Lower leg skin (tissue), 4 donors: ENCODE data around the gene METTL22. TPM values are rescaled to one million over a fixed set of nuclear protein-coding genes. Genes with fewer than 3 reads are reported as not detected.

Experiments used
- DNase-seq, 2 donors: peaks; one replicate each; pipeline ENCODE4 v3.0.0-alpha.2; 2019; ENCODE audit warnings: low spot score in 2 of 2
- H3K4me3 ChIP-seq: fragments of 200-600 bp; sonication (generic); 2 replicates; pipeline ENCODE4 v1.5.1; 2017; ENCODE audit warnings: mild to moderate bottlenecking, low read depth; ENCODE audit not compliant: poor library complexity, severe bottlenecking
- POLR2A ChIP-seq, 2 donors: fragments of 450-650 bp; IDR thresholded peaks; one replicate each; pipeline ENCODE4 v1.6.1; 2016 to 2017; ENCODE audit warnings: antibody characterized with exemption in 2 of 2, mild to moderate bottlenecking in 1 of 2, moderate library complexity in 1 of 2
- WGBS, 2 donors: methylation state at CpG; one replicate each; pipeline ENCODE4 v1.1.5; 2018; 5-methylcytosine and 5-hydroxymethylcytosine counted together
- intact Hi-C: fragments of 100-400 bp; cut with DNase I; formaldehyde crosslinking; loops from one replicate; pipeline ENCODE4 v1.15.0; 2023; ENCODE audit warnings: low total_unique reads
- total RNA-seq, 4 donors: library from RNA; depleted of rRNA; stranded (reverse); fragments of >200 nt; gene quantifications; one replicate each; pipeline ENCODE4 v1.1.0, GENCODE V29; 2016
- TF ChIP-seq, protein P1 (sequence below), 3 donors: fragments of 450-650 bp; IDR thresholded peaks; one replicate each; pipeline ENCODE4 v1.5.1; 2016; ENCODE audit warnings: antibody characterized with exemption in 3 of 3, mild to moderate bottlenecking in 3 of 3, moderate library complexity in 2 of 3

METTL22 gene, protein sequence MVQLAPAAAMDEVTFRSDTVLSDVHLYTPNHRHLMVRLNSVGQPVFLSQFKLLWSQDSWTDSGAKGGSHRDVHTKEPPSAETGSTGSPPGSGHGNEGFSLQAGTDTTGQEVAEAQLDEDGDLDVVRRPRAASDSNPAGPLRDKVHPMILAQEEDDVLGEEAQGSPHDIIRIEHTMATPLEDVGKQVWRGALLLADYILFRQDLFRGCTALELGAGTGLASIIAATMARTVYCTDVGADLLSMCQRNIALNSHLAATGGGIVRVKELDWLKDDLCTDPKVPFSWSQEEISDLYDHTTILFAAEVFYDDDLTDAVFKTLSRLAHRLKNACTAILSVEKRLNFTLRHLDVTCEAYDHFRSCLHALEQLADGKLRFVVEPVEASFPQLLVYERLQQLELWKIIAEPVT
- 10 to 100 TPM; 12.9 to 49.0 (median 21.1) TPM for total RNA-seq

DNA sequence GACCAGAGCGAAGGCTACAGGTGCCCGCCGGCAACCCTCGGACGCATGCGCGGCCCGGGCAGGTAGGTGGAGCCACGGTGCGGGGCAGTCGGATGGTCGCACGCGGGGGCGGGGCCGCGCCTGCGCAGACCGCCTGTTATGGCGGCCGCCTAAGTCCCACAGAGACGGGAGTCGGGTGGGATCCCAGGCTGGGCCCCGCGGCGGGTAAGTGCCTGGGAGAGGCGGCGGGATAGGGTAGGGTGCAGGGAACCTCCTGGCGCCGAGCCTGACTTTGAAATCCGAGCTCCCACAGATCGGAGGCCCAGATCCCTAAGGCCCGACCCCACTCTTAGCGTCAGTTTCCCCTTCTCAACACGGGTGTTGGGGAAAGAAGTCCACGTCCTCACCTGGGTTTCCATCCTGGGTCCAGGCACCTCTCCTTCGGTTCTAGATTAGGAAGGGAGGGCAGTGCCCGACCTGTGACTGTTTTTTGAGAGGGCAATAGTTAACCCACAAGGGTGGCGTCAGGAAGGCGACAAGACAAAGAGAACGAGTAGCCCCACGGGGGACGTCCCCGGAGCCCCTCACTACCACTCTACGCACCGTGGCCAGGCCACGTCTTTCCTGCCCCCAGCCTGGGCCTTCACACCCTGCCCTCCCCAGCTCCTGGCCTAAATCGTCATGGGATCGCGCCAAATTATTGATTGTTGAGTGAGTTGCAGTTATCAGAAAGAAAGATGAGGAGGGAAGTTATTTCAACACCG lies at the start of gene METTL22:
METTL22 (plus strand) TSS at position 127 of the 743 bp plus-strand sequence. CDS start 3,968 bp downstream, outside the sequence.
- peak; percentile 78 to 97 for DNase-seq
- intact Hi-C loops, result no loop called here
- TF ChIP-seq POLR2A (IDR thresholded peaks at IDR 0.05), result peak in 1 of 2 donors; percentile 28
- TF ChIP-seq, protein P1, sequence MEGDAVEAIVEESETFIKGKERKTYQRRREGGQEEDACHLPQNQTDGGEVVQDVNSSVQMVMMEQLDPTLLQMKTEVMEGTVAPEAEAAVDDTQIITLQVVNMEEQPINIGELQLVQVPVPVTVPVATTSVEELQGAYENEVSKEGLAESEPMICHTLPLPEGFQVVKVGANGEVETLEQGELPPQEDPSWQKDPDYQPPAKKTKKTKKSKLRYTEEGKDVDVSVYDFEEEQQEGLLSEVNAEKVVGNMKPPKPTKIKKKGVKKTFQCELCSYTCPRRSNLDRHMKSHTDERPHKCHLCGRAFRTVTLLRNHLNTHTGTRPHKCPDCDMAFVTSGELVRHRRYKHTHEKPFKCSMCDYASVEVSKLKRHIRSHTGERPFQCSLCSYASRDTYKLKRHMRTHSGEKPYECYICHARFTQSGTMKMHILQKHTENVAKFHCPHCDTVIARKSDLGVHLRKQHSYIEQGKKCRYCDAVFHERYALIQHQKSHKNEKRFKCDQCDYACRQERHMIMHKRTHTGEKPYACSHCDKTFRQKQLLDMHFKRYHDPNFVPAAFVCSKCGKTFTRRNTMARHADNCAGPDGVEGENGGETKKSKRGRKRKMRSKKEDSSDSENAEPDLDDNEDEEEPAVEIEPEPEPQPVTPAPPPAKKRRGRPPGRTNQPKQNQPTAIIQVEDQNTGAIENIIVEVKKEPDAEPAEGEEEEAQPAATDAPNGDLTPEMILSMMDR (IDR thresholded peaks at IDR 0.05), result no peak
- 0 to 1% methylated on average over 36 to 51 of the region's 51 CpGs for WGBS, 2 donors
- H3K4me3 ChIP-seq, result peak within 1 kb of the TSS; percentile 72

GRCh38 chr16:8572063-8572918 lies 49.2 kb upstream of the METTL22 start:
- intact Hi-C loops, result loop anchor here (10.0 kb wide), 1 partner anchor 313 kb away; the partner anchor contains the start of gene LITAFD
- WGBS, 2 donors, result 70 to 71% methylated on average over 11 of the region's 11 CpGs
- DNase-seq, result peak in 1 of 2 donors; percentile 68
- H3K4me3 ChIP-seq, result no peak overlapping the region
- TF ChIP-seq, protein P1 (IDR thresholded peaks at IDR 0.05), result no peak
- TF ChIP-seq POLR2A (IDR thresholded peaks at IDR 0.05), result no peak

- H3K4me3 ChIP-seq, result no peak overlapping the region
- WGBS, 2 donors, result 32 to 35% methylated on average over 7 of the region's 7 CpGs
- TF ChIP-seq, protein P1 (IDR thresholded peaks at IDR 0.05), result no peak
- no peak for TF ChIP-seq POLR2A (IDR thresholded peaks at IDR 0.05)
- intact Hi-C loops, result loop anchor here (10.0 kb wide), 1 partner anchor 312 kb away; the partner anchor contains the start of gene LITAFD
- DNase-seq, result peak in 1 of 2 donors; percentile 78
Measured at GRCh38 chr16:8572919-8573724, 48.4 kb upstream of the METTL22 start.

DNA sequence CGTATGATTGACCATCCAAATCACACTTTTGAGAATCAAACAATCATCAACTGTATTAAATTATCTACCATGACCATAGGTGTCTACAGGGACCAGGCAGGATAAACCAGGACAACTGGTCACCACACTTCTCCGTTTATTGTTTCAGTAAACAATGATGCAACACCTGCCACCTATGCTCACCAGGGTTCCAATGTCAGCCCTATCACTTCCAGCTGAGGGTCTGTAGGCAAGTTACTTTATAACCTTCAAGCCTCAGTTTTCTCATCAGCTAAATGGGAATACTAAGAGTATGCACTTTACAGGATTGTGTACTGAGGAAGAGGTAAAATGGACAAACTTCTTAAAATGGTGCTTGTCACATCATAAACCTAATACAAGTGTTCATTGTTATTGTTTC lies 46.1 kb upstream of the METTL22 start:
- WGBS, 2 donors, result 71 to 81% methylated on average over 2 of the region's 2 CpGs
- peak in 1 of 2 donors; percentile 8 for DNase-seq
- no peak overlapping the region for H3K4me3 ChIP-seq
- no peak for TF ChIP-seq POLR2A (IDR thresholded peaks at IDR 0.05)
- TF ChIP-seq, protein P1 (IDR thresholded peaks at IDR 0.05), result no peak
- intact Hi-C loops, result loop anchor here (10.0 kb wide), 1 partner anchor 309 kb away; the partner anchor contains the start of gene LITAFD
